NCI-H748 (cell line): ENCODE data around the gene ANKS3.
A peak's percentile ranks its signal among the peaks of the same experiment; 100 is the strongest.

Source experiments
- DNase-seq: peaks from one replicate; lab custom pipeline; 2025; ENCODE audit not compliant: unreplicated experiment; lab: John Stamatoyannopoulos, UW

ANKS3 gene

DNA sequence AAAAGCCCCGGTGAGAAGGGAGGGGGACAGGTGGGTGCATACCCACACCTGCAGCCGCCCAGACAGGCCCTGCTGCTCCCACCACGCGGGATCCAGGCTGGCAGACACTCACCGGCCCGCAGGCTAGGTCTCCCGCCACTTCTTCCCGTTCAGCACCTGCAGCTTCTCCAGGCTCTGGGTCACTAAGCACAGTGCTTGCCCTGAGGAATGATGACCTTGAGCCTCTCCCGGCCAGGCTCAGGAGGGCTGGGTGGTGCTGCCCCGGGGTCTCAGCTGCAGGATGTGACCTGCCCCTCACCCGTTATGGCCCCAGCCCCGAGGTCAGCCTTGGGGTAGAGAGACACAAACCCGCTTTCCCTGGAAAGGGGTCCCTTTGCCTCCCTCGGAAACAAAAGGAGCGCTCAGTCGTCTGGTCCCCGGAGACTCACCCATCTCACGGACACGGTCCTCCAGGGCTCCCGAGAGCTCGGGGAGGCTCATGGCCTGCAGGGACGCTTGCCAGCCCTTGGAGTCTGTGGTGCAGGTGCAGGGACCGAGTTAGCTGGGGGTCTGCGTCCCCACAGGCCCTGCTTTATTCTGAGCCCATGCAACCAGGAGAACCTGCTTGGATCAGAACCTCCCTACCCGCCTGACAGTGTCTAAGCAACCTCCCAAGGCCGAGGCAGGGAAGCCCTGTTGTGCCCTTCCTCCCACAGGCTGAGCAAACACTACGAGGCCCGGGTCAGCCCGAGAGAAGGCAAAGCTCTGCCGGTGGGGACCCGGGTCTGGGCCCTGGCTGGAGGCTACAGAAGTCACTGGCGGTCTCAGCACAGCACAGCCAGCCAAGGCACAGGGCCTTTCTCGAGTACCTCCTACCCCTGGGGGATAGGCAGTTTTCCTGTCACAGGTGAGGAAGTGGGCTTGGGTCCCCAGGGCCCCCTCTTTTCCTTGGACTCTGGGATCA, 36.9 kb downstream of the ANKS3 start:
- no peak for DNase-seq

GRCh38 chr16:4696172-4696904, 37.7 kb downstream of the ANKS3 start:
- no peak for DNase-seq

DNA sequence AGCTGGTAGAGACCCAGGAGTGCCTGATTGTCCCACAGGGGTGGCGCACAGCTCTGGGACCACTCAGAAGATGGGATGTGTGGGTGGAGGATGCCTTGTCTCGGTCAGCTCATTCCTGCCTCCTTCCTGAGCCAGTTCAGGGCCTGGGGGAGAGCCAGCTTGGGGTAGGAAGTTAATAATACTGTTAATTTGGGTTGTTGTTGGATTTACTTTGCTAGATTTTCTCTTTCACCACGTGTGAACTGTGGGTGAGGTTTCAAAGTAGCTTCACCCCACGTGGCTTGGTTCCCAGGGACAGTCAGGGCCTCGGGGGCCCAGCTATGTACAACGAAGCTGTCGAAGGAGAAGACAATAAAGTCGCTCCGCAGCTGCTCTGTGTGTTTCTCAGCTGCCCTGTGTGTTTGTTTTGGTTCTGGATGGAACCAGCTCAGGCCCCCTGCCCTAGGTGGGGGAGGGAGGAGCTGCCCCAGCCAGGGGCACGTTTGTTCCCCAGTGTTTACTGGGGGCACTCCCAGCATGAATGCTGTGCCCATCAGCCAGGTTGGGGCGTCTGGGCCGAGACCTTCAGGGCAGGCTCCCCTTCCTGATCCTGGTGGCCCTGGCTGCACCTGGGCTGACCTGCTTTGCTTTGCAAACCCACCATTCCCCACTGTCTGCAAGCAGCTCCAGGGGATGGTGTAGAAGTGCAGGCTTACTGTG, 38.4 kb downstream of the ANKS3 start:
- no peak for DNase-seq

DNA sequence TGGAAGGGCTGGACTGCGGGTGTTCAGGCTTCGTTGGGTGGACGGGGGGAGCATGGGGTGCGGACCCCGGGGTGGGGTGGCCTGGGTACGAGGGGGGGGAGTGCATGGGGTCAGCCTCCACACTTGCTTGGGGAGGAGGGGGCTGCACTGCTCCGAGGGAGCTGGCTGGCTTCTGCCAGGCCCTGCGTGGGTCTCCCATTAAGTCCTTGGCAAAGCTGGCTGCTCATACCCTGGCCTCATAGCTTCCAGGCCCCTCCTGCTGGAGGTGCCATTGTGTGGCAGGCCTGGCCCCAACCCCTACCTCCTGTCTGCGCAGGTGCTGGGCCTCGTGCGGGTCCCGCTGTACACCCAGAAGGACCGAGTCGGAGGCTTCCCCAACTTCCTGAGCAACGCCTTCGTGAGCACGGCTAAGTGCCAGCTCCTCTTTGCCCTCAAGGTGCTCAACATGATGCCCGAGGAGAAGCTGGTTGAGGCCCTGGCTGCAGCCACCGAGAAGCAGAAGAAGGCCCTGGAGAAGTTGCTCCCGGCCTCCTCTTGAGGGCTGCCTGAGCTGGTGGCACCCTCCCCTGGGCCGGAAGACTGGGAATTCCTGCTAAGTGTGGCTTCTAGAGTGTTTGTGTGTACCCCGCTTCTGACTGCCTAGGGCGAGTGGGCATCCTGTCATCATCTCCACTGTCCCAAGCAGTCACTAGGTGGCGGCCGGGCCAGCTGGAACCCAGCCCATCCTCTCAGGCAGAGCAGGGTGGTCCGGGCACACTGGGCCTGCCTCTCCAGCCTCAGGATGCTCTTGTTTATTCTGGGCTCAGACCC, 39.2 kb downstream of the ANKS3 start:
- peak; percentile 2 for DNase-seq

DNA sequence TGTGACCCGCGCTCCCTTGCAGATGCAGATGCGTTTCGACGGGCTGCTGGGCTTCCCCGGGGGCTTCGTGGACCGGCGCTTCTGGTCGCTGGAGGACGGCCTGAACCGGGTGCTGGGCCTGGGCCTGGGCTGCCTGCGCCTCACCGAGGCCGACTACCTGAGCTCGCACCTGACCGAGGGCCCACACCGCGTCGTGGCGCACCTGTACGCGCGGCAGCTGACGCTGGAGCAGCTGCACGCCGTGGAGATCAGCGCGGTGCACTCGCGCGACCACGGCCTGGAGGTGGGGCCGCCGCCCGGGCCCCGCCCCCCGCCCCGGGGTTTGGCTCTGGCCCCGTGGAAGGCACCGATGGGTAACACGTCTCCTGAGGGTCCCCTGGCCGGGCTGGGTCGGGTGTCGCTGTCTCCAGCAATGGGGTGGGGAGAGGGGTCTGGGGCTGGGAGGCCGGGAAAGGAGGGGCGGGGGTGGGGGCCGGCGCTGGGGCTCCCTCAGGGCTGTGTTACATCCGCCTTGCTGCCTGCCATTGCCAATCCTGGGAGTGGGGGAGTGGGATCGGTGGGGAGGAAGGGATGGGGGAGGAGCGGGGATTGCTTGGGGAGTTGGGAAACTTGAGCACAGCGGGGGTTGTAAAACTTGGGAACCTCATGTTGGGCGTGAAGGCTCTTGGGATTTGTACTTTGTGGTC, 40.0 kb downstream of the ANKS3 start:
- DNase-seq = peak; percentile 46

GRCh38 chr16:4693296-4693955, 40.6 kb downstream of the ANKS3 start, which contains the start of gene NUDT16L1:
NUDT16L1 (plus strand) TSS chr16:4693562; CDS start chr16:4693727, 165 bp downstream.
- DNase-seq = peak; percentile 95

- no peak for DNase-seq
Observed at GRCh38 chr16:4692460-4693295, 41.4 kb downstream of the ANKS3 start.

GRCh38 chr16:4691666-4692412, 42.2 kb downstream of the ANKS3 start:
- DNase-seq = no peak

- no peak for DNase-seq
Observed at GRCh38 chr16:4690946-4691665, 43.0 kb downstream of the ANKS3 start.

GRCh38 chr16:4689864-4690704, 44.0 kb downstream of the ANKS3 start:
- DNase-seq = no peak

GRCh38 chr16:4689091-4689671, 44.9 kb downstream of the ANKS3 start:
- no peak for DNase-seq

DNA sequence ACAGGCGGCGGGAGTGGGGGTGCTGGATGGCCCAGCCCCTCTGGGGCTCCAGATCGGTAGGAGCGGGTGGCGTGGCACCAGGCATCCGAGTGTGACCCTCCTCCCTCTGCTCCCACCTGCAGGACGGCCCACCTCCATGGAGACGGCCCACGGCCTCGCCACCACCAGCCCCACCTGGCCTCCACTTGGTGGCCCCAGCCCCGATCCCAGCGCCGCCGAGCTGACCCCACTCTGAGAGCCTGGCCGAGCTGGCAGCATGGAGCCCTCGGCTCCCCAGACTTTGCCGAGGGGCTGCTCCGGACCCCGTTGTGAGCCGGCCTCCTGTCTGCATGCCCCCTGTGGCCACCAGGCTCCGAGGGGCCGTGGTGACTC, 45.4 kb downstream of the ANKS3 start:
- no peak for DNase-seq

- DNase-seq = no peak
Observed at GRCh38 chr16:4687946-4688673, 46.0 kb downstream of the ANKS3 start.

- DNase-seq = no peak
Observed at GRCh38 chr16:4687416-4687815, 46.7 kb downstream of the ANKS3 start.

DNA sequence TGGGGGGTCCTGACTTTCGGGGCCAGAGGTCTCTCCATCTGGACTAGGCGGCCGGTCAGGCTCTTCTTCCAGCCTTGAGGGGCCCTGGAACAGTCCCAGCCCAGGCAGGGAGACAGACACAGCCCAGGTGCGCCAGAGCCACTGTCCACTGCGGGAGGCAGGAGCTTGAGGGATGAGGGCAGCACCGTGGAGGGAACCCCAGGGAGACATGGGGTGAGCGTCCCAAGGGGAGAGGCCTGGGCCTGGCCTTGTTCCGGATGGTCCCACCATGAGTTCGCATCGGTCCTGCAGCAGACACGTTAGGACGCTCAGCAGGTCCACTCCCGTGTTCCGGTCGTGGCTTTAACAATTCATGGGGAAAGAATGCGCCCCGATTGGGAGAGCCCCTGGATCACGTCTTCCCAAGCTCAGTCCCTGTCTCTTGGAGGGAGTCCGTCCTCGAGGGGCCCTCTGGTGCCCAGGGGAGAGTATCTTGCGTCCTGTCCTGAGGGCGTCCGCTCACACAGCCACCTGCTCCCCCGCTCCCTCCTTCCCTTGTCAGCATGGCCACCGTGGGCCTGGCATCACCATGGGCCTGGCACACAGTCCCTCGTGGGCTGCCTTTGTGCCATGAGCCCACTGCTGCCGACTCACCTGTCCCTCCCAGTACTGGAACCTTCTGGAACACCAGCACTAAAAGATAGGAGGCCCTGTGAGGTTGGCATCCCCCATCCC, 47.4 kb downstream of the ANKS3 start:
- no peak for DNase-seq
